IMR-90 (cell line): ENCODE data around the gene OXA1L. TPM values are rescaled to one million over a fixed set of nuclear protein-coding genes. Genes with fewer than 3 reads are reported as not detected.

Experiments
- ATAC-seq: fragments of 200-7000 bp; cut with Tn5 transposase; 2 replicates; pipeline ENCODE4 v1.9.1; 2020; ENCODE audit warnings: low read depth, mild to moderate bottlenecking, moderate library complexity
- BruUV-seq: library from RNA; stranded (reverse); fragments of 400-500 nt; replicated peaks from 2 replicates; lab custom pipeline; 2021; lab: Mats Ljungman, UMichigan
- CTCF ChIA-PET: fragments of 300-600 bp; formaldehyde crosslinking; extraction: SDS; loops from one replicate; lab custom pipeline; 2021; ENCODE audit warnings: antibody characterized with exemption; lab: Yijun Ruan, JAX
- POLR2A ChIA-PET: fragments of 300-600 bp; sonication (Branson Sonifier 250); formaldehyde crosslinking; loops from one replicate; lab custom pipeline; 2022; ENCODE audit warnings: antibody characterized with exemption; ENCODE audit not compliant: unreplicated experiment; lab: Charles Lee
- DNase-seq: peaks from one replicate; pipeline ENCODE4 v3.0.0; 2013
- H2AFZ ChIP-seq: replicated peaks from 2 replicates; pipeline ENCODE3; 2013; ENCODE audit warnings: low read length, mild to moderate bottlenecking; ENCODE audit not compliant: poor library complexity
- H2AK5ac ChIP-seq: 2 replicates; pipeline ENCODE4 v1.6.1; 2013; ENCODE audit warnings: low read depth, low read length, inconsistent platforms
- H2AK9ac ChIP-seq: replicated peaks from 2 replicates; pipeline ENCODE3; 2013; ENCODE audit warnings: mild to moderate bottlenecking, low read depth, low read length, moderate library complexity; ENCODE audit not compliant: poor library complexity
- H2BK120ac ChIP-seq: 2 replicates; pipeline ENCODE4 v1.6.1; 2013; ENCODE audit warnings: low read depth, low read length, inconsistent platforms
- H2BK15ac ChIP-seq: 3 replicates; pipeline ENCODE4 v1.6.1; 2013; ENCODE audit warnings: low read depth, low read length, inconsistent platforms
- H2BK20ac ChIP-seq: 2 replicates; pipeline ENCODE4 v1.6.1; 2013; ENCODE audit warnings: low read depth, mild to moderate bottlenecking, inconsistent platforms, low read length, moderate library complexity
- H2BK5ac ChIP-seq: 2 replicates; pipeline ENCODE4 v1.6.1; 2013; ENCODE audit warnings: mild to moderate bottlenecking, low read depth, low read length, inconsistent platforms; ENCODE audit not compliant: poor library complexity, severe bottlenecking
- H3K14ac ChIP-seq: replicated peaks from 2 replicates; pipeline ENCODE4 v1.6.1; 2013; ENCODE audit warnings: low read depth, low read length, inconsistent platforms
- H3K18ac ChIP-seq: 2 replicates; pipeline ENCODE4 v1.6.1; 2013; ENCODE audit warnings: low read depth, low read length, control low read depth
- H3K23ac ChIP-seq: 2 replicates; pipeline ENCODE4 v1.6.1; 2013; ENCODE audit warnings: low read depth, low read length, inconsistent platforms
- H3K27ac ChIP-seq: 2 replicates; pipeline ENCODE4 v1.5.1; 2013; ENCODE audit warnings: mild to moderate bottlenecking, control low read depth, low read length; ENCODE audit not compliant: insufficient read depth
- H3K27me3 ChIP-seq: 2 replicates; pipeline ENCODE4 v1.6.1; 2013; ENCODE audit warnings: low read length; ENCODE audit not compliant: control insufficient read depth, insufficient read depth
- H3K36me3 ChIP-seq: 2 replicates; pipeline ENCODE4 v1.6.1; 2013; ENCODE audit warnings: low read length, mixed read lengths; ENCODE audit not compliant: control insufficient read depth, insufficient read depth
- H3K4ac ChIP-seq: 2 replicates; pipeline ENCODE4 v1.6.1; 2013; ENCODE audit warnings: low read depth, low read length, inconsistent platforms
- H3K4me1 ChIP-seq: 2 replicates; pipeline ENCODE4 v1.6.1; 2013; ENCODE audit warnings: low read length, mixed read lengths; ENCODE audit not compliant: control insufficient read depth, insufficient read depth
- H3K4me2 ChIP-seq: 2 replicates; pipeline ENCODE4 v1.6.1; 2013; ENCODE audit warnings: low read depth, mild to moderate bottlenecking, control low read depth, low read length, moderate library complexity
- H3K4me3 ChIP-seq: 2 replicates; pipeline ENCODE4 v1.5.1; 2013; ENCODE audit warnings: low read depth, mild to moderate bottlenecking, control low read depth, low read length, moderate library complexity; ENCODE audit not compliant: insufficient read depth
- H3K56ac ChIP-seq: 2 replicates; pipeline ENCODE4 v1.6.1; 2013; ENCODE audit warnings: low read length, inconsistent platforms; ENCODE audit not compliant: insufficient read depth; ENCODE audit errors: extremely low read depth
- H3K79me1 ChIP-seq, 2 experiments: 2 replicates each; pipeline ENCODE4 v1.6.1; 2013; ENCODE audit warnings: low read length in 2 of 2, inconsistent platforms in 1 of 2, low read depth in 1 of 2
- H3K9ac ChIP-seq: 2 replicates; pipeline ENCODE4 v1.6.1; 2013; ENCODE audit warnings: low read depth, low read length, control low read depth
- H3K9me1 ChIP-seq: 2 replicates; pipeline ENCODE4 v1.6.1; 2013; ENCODE audit warnings: low read length, inconsistent platforms; ENCODE audit not compliant: insufficient read depth
- H3K9me3 ChIP-seq: 2 replicates; pipeline ENCODE4 v1.6.1; 2013; ENCODE audit warnings: low read length; ENCODE audit not compliant: control insufficient read depth, insufficient read depth
- H4K20me1 ChIP-seq: 2 replicates; pipeline ENCODE4 v1.6.1; 2013; ENCODE audit warnings: low read length, inconsistent platforms; ENCODE audit not compliant: insufficient read depth
- H4K5ac ChIP-seq: 2 replicates; pipeline ENCODE4 v1.6.1; 2013; ENCODE audit warnings: mild to moderate bottlenecking, low read depth, low read length, control low read depth
- H4K8ac ChIP-seq, 2 experiments: 2 replicates each; pipeline ENCODE4 v1.6.1; 2013; ENCODE audit warnings: low read depth in 2 of 2, low read length in 2 of 2, control low read depth in 1 of 2, inconsistent platforms in 1 of 2
- H4K91ac ChIP-seq: 2 replicates; pipeline ENCODE4 v1.6.1; 2013; ENCODE audit warnings: low read depth, low read length, inconsistent platforms; ENCODE audit not compliant: insufficient read depth
- BHLHE40 ChIP-seq: fragments of 150-350 bp; IDR thresholded peaks from 2 replicates; pipeline ENCODE4 v1.6.1; 2016; ENCODE audit warnings: mild to moderate bottlenecking, low read depth, low read length
- CEBPB ChIP-seq: IDR thresholded peaks from 2 replicates; pipeline ENCODE4 v1.6.1; 2012; ENCODE audit warnings: low read depth, low read length, improper control_type of control experiment
- CTCF ChIP-seq: conservative IDR thresholded peaks from 2 replicates; pipeline ENCODE4 v1.5.1; 2012; ENCODE audit warnings: mild to moderate bottlenecking, low read depth, low read length, improper control_type of control experiment
- ELK1 ChIP-seq: fragments of 150-350 bp; IDR thresholded peaks from 2 replicates; pipeline ENCODE4 v1.6.1; 2016; ENCODE audit warnings: low read depth, mild to moderate bottlenecking, low read length, moderate library complexity, borderline replicate concordance
- FOS ChIP-seq: fragments of 150-350 bp; IDR thresholded peaks from 2 replicates; pipeline ENCODE4 v1.6.1; 2016; ENCODE audit warnings: low read depth, low read length
- MAZ ChIP-seq: IDR thresholded peaks from 2 replicates; pipeline ENCODE4 v1.6.1; 2012; ENCODE audit warnings: low read depth, mild to moderate bottlenecking, low read length, improper control_type of control experiment, moderate library complexity, borderline replicate concordance
- MXI1 ChIP-seq: IDR thresholded peaks from 2 replicates; pipeline ENCODE4 v1.6.1; 2012; ENCODE audit warnings: low read depth, mild to moderate bottlenecking, low read length, moderate library complexity, borderline replicate concordance
- NFE2L2 ChIP-seq: fragments of 150-350 bp; IDR thresholded peaks from 2 replicates; pipeline ENCODE4 v1.6.1; 2016; ENCODE audit warnings: low read depth, mild to moderate bottlenecking, low read length
- POLR2A ChIP-seq: IDR thresholded peaks from 2 replicates; pipeline ENCODE4 v1.6.1; 2012; ENCODE audit warnings: mild to moderate bottlenecking, low read depth, low read length
- RAD21 ChIP-seq: IDR thresholded peaks from 2 replicates; pipeline ENCODE4 v1.6.1; 2012; ENCODE audit warnings: low read length, improper control_type of control experiment
- RCOR1 ChIP-seq: IDR thresholded peaks from 2 replicates; pipeline ENCODE4 v1.6.1; 2012; ENCODE audit warnings: mild to moderate bottlenecking, low read length, improper control_type of control experiment; ENCODE audit not compliant: insufficient replicate concordance
- RFX5 ChIP-seq: IDR thresholded peaks from 2 replicates; pipeline ENCODE4 v1.8.0; 2012; ENCODE audit warnings: low read depth, mild to moderate bottlenecking, low read length, moderate library complexity
- WGBS, 2 experiments: methylation state at CpG; one replicate each; pipeline versions ENCODE4 v1.1.5 to v1.1.7; 2013; ENCODE audit warnings: missing lambda C conversion rate in 2 of 2; ENCODE audit not compliant: insufficient read length in 1 of 2; ENCODE audit errors: extremely low coverage in 2 of 2; 5-methylcytosine and 5-hydroxymethylcytosine counted together
- dilution Hi-C: fragments of 300-500 bp; cut with HindIII; formaldehyde crosslinking; loops from one replicate; pipeline ENCODE4 v1.14.3; 2018; ENCODE audit warnings: low sequenced_read_pairs; ENCODE audit not compliant: unreplicated experiment
- in situ Hi-C: fragments of 300-500 bp; cut with MboI; formaldehyde crosslinking; loops from 3 replicates; pipeline ENCODE4 v1.14.3; 2019; ENCODE audit warnings: low sequenced_read_pairs, inconsistent platforms, mixed read lengths
- intact Hi-C: fragments of 100-400 bp; cut with micrococcal nuclease; formaldehyde crosslinking; loops from 2 replicates; pipeline ENCODE4 v1.10.0; 2022
- polyA plus RNA-seq, 3 experiments: library from polyadenylated mRNA; depleted of rRNA; stranded (reverse); fragments of >200 nt; gene quantifications; 2 replicates each; pipeline ENCODE4 v1.2.3, GENCODE V29; 2012; ENCODE audit warnings: low replicate concordance in 1 of 3
- total RNA-seq: library from RNA; depleted of rRNA; stranded (reverse); fragments of >200 nt; gene quantifications from 2 replicates; pipeline ENCODE4 v1.2.3, GENCODE V29; 2012

The OXA1L gene
- total and polyA plus RNA-seq, 2 of the 4 experiments (the other 2 are of a cell fraction): 47.3 to 113 TPM

DNA sequence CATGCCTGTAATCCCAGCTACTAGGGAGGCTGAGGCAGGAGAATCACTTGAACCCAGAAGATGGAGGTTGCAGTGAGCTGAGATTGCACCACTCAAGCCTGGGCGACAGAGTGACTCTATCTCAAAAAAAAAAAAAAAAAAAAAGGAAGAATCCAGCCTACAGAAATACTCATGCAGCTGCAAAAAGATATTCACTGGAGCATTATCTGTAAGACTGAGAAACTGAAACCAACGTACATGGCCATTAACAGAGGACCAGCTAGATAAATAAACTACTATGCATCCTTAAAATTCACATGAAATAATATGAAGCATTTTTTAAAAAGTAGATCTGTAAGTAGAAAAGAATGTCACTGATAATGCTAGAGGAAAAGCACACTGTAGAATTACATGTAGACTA lies 45.2 kb downstream of the OXA1L start:
- Histone ChIP-seq H3K9me3 (no peaks in the 10 kb centered on the region), H2AFZ (no peak overlapping the region), H3K56ac (no peak overlapping the region), H3K18ac (no peak overlapping the region), H2BK120ac (no peak overlapping the region), H4K8ac (no peak overlapping the region), H3K4me3 (no peak overlapping the region), H3K79me1 (no peaks in the 10 kb centered on the region), H3K9ac (no peak overlapping the region), H3K14ac (no peak overlapping the region), H3K27ac (no peak overlapping the region), H2AK5ac (no peak overlapping the region), H4K91ac (no peak overlapping the region), H3K4me2 (no peak overlapping the region), H3K23ac (no peak overlapping the region), H2BK20ac (no peak overlapping the region), H3K4me1 (peaks cover 10% of the 10 kb centered on the region; the same call in 1 of the 2 replicates), H3K4ac (no peak overlapping the region), H3K9me1 (0 out of 2 replicates have a peak, but pooled peaks cover 11% of the 10 kb centered on the region), H2BK5ac (no peak overlapping the region), H2AK9ac (no peak overlapping the region), H3K36me3 (no peaks in the 10 kb centered on the region), H4K5ac (no peak overlapping the region), H3K27me3 (no peaks in the 10 kb centered on the region), H2BK15ac (no peak overlapping the region), H4K20me1 (no peaks in the 10 kb centered on the region)
- intact Hi-C loops (no loop called here), dilution Hi-C loops (no loop called here), in situ Hi-C loops (no loop called here)
- no TSS peak for BruUV-seq
- no peak for TF ChIP-seq RFX5
- TF ChIP-seq FOS: no peak
- no peak for TF ChIP-seq NFE2L2
- TF ChIP-seq RAD21: no peak
- TF ChIP-seq CTCF: no peak
- no peak for TF ChIP-seq RCOR1
- no peak for TF ChIP-seq BHLHE40
- no peak for TF ChIP-seq POLR2A
- TF ChIP-seq MAZ: no peak
- no peak for TF ChIP-seq MXI1
- no peak for TF ChIP-seq CEBPB
- no peak for TF ChIP-seq ELK1
- POLR2A ChIA-PET: interaction anchor here (0.6 kb wide), 1 partner anchor 85 kb away, joined by 5 read pairs; no protein-coding TSS in a partner anchor
- CTCF ChIA-PET: no interaction called here
- ATAC-seq (peak; percentile 79), DNase-seq (peak; percentile 87)
- WGBS, 2 experiments: no CpG with 5 or more reads among the region's 2 CpGs
